ENCODE measurements around the gene ARHGEF37. TPM values are rescaled to one million over a fixed set of nuclear protein-coding genes. Genes with fewer than 3 reads are reported as not detected.

ARHGEF37 gene
- total and polyA plus RNA-seq, 2 of the 8 experiments (the other 6 are each of a cell fraction or from before 2014, with no cell fraction given): 0.21 to 0.48 TPM

- H3K14ac ChIP-seq (ENCODE audit: insufficient read length): no peak overlapping the region
- H4K91ac ChIP-seq (replicated peaks; ENCODE audit: insufficient read length, low read length): no peak overlapping the region
- H2BK20ac ChIP-seq (ENCODE audit: low read length): no peak overlapping the region
- no peak overlapping the region for H3K27ac ChIP-seq (ENCODE audit: low read depth, low read length)
- FAIRE-seq (peak; percentile 63), DNase-seq (ENCODE audit: low read depth in 1 of 2, low spot score in 2 of 2) (peak in 1 of 2 experiments; percentile 77)
- no peak overlapping the region for H2BK12ac ChIP-seq (ENCODE audit: low read depth, low read length)
- no peaks in the 10 kb centered on the region for H3K36me3 ChIP-seq (ENCODE audit: control insufficient read depth in 2 of 4, insufficient read depth in 4 of 4, low read length in 3 of 4)
- no peaks in the 10 kb centered on the region for H3K79me1 ChIP-seq (ENCODE audit: low read depth, low read length)
- H3K9ac ChIP-seq (replicated peaks in 1 of 4; ENCODE audit: extremely low read depth in 1 of 4, low read depth in 3 of 4, low read length in 3 of 4): no peak overlapping the region
- ChIA-PET CTCF (ENCODE audit: partially characterized antibody) (interaction anchor here (0.6 to 8.1 kb wide), 60 partner anchors 8 to 358 kb away, joined by 3 to 59 read pairs (median 4); partner anchors contain the start of gene PPARGC1B), POLR2A (ENCODE audit: partially characterized antibody) (interaction anchor here (0.6 to 1.0 kb wide), 2 partner anchors 48 to 63 kb away, joined by 3 read pairs; partner anchors contain the start of gene PPARGC1B)
- H4K20me1 ChIP-seq (replicated peaks in 1 of 2; ENCODE audit: control insufficient read depth in 1 of 2, insufficient read depth in 2 of 2, low read length in 2 of 2): no peaks in the 10 kb centered on the region
- WGBS, 2 experiments (ENCODE audit: extremely low coverage in 1 of 2, insufficient coverage in 1 of 2, insufficient read length in 1 of 2, insufficient replicate concordance in 2 of 2, low coverage in 1 of 2, low lambda C conversion rate in 2 of 2, missing lambda C conversion rate in 1 of 2): 33% methylated on average over 7 of the region's 7 CpGs; no CpG with 5 or more reads in 1 of the 2 experiments
- no peak overlapping the region for H3K4ac ChIP-seq (replicated peaks; ENCODE audit: insufficient read length, low read depth, low read length)
- no peak overlapping the region for H2AK5ac ChIP-seq (ENCODE audit: low read depth, low read length)
- no peak overlapping the region for H2BK120ac ChIP-seq (replicated peaks; ENCODE audit: low read depth, low read length)
- H2BK5ac ChIP-seq (ENCODE audit: low read depth, low read length): no peak overlapping the region
- no peak overlapping the region for H3K18ac ChIP-seq (ENCODE audit: extremely low read depth, low read length)
- H3K4me1 ChIP-seq (replicated peaks in 1 of 4; ENCODE audit: control insufficient read depth in 3 of 4, insufficient read depth in 4 of 4, low read length in 3 of 4): no peaks in the 10 kb centered on the region
- no peak overlapping the region for H3K4me2 ChIP-seq (ENCODE audit: insufficient read depth in 1 of 2, low read depth in 2 of 2, low read length in 2 of 2)
- no peak overlapping the region for H4K5ac ChIP-seq (ENCODE audit: insufficient read length, low read depth, low read length)
- no peaks in the 10 kb centered on the region for H3K23me2 ChIP-seq (ENCODE audit: low read depth, low read length)
- H2AFZ ChIP-seq (ENCODE audit: low read length): no peak overlapping the region
- no peak overlapping the region for H4K8ac ChIP-seq (ENCODE audit: extremely low read depth, insufficient read depth, low read length)
- H3K9me3 ChIP-seq (ENCODE audit: insufficient read depth in 2 of 2, low read depth in 1 of 2, low read length in 1 of 2): peaks cover 2 to 6% of the 10 kb centered on the region in 2 experiments; a peak in 3 of 4 replicates
- no peaks in the 10 kb centered on the region for H3K79me2 ChIP-seq (ENCODE audit: control insufficient read depth in 1 of 2, insufficient read depth in 2 of 2, low read length in 2 of 2)
- no peak overlapping the region for H3K56ac ChIP-seq (replicated peaks; ENCODE audit: insufficient read length, low read depth, low read length)
- H3K23ac ChIP-seq (ENCODE audit: insufficient read length): no peak overlapping the region
- no peak overlapping the region for H3K4me3 ChIP-seq (ENCODE audit: extremely low read depth in 1 of 4, insufficient read depth in 2 of 4, low read depth in 3 of 4, low read length in 4 of 4)
- H3K27me3 ChIP-seq (replicated peaks in 1 of 4; ENCODE audit: control insufficient read depth in 3 of 4, extremely low read depth in 1 of 4, insufficient read depth in 3 of 4, low read length in 3 of 4): no peaks in the 10 kb centered on the region
- H2BK15ac ChIP-seq (ENCODE audit: low read length): no peak overlapping the region
- TF ChIP-seq MAX (IDR thresholded peaks at IDR 0.05) (no peak), CTCF (IDR thresholded peaks at IDR 0.05; ENCODE audit: control extremely low read depth in 1 of 3, insufficient read depth in 1 of 3, low read depth in 1 of 3, low read length in 3 of 3) (peak; percentile 62 to 87 (median 73)), SIRT6 (IDR thresholded peaks at IDR 0.05; ENCODE audit: low read length) (no peak), CHD2 (IDR thresholded peaks at IDR 0.05; ENCODE audit: low read length) (no peak), CHD1 (IDR thresholded peaks at IDR 0.05; ENCODE audit: low read depth, low read length) (no peak), CREB1 (IDR thresholded peaks at IDR 0.05) (peak; percentile 85), SP4 (IDR thresholded peaks at IDR 0.05; ENCODE audit: low read length) (no peak), KDM5A (IDR thresholded peaks at IDR 0.05; ENCODE audit: low read length) (no peak), RAD21 (IDR thresholded peaks at IDR 0.05 in 1 of 2, conservative IDR thresholded peaks at IDR 0.05 in 1 of 2; ENCODE audit: low read depth in 2 of 2, low read length in 2 of 2) (peak; percentile 64 to 77)
Observed at GRCh38 chr5:149667084-149667828, 86.0 kb downstream of the ARHGEF37 start.
